Kidney (tissue), 14 donors: ENCODE results near the gene PCA3. TPM values are rescaled to one million over a fixed set of nuclear protein-coding genes. Genes with fewer than 3 reads are reported as not detected.

Experiments
- DNase-seq, 5 donors: peaks; one replicate each; pipeline ENCODE4 v3.0.0-alpha.2; 2013 to 2020
- FAIRE-seq: peaks from 2 replicates; lab custom pipeline; 2012; peaks lifted over from hg19 to GRCh38; lab: Jason Lieb, UNC
- H3K27ac ChIP-seq, 2 donors: one replicate each; pipeline ENCODE4 v1.7.0; 2013; ENCODE audit warnings: low read depth in 2 of 2, low read length in 2 of 2, inconsistent platforms in 1 of 2
- H3K27me3 ChIP-seq: one replicate; pipeline ENCODE4 v1.7.1; 2013; ENCODE audit warnings: low read length, inconsistent platforms; ENCODE audit not compliant: control insufficient read depth, insufficient read depth
- H3K36me3 ChIP-seq, 3 donors: one replicate each; pipeline versions ENCODE4 v1.7.0 to v1.7.1; 2013; ENCODE audit warnings: low read length in 3 of 3, control low read depth in 1 of 3, inconsistent platforms in 1 of 3; ENCODE audit not compliant: insufficient read depth in 3 of 3, control insufficient read depth in 2 of 3
- H3K4me1 ChIP-seq, 3 donors: one replicate each; pipeline versions ENCODE4 v1.7.0 to v1.7.1; 2013; ENCODE audit warnings: low read length in 3 of 3, inconsistent platforms in 1 of 3, low read depth in 1 of 3; ENCODE audit not compliant: control insufficient read depth in 2 of 3, insufficient read depth in 2 of 3
- H3K4me3 ChIP-seq, 3 donors: one replicate each; pipeline versions ENCODE4 v1.7.0 to v1.8.1; 2013; ENCODE audit warnings: low read length in 3 of 3, control low read depth in 1 of 3, inconsistent platforms in 1 of 3
- H3K9ac ChIP-seq, 3 donors: one replicate each; pipeline versions ENCODE4 v1.7.0 to v1.7.1; 2013; ENCODE audit warnings: low read length in 3 of 3, control low read depth in 1 of 3, inconsistent platforms in 1 of 3
- H3K9me3 ChIP-seq, 3 donors: one replicate each; pipeline versions ENCODE4 v1.7.0 to v1.7.1; 2013; ENCODE audit warnings: low read length in 3 of 3, control low read depth in 1 of 3, inconsistent platforms in 1 of 3; ENCODE audit not compliant: control insufficient read depth in 2 of 3, insufficient read depth in 1 of 3
- CTCF ChIP-seq: IDR thresholded peaks from 3 replicates; pipeline ENCODE4 v1.5.1; 2012; ENCODE audit warnings: mild to moderate bottlenecking, moderate library complexity, borderline replicate concordance; ENCODE audit not compliant: insufficient read depth; ENCODE audit errors: extremely low read depth
- intact Hi-C: fragments of 100-400 bp; cut with DNase I; formaldehyde crosslinking; loops from one replicate; pipeline ENCODE4 v1.11.1; 2022
- polyA plus RNA-seq: library from polyadenylated mRNA; stranded (reverse); fragments of 350-450 nt; fragmentation: Illumina TruSeq; extraction: RNeasy Lipid Tissue Mini Kit (QIAGEN cat#74804); gene quantifications from one replicate; pipeline ENCODE4 v1.2.3, GENCODE V29; 2014; ENCODE audit warnings: low read depth, low replicate concordance; ENCODE audit not compliant: insufficient read depth
- total RNA-seq: library from RNA; stranded (reverse); fragmentation: NEBNext Ultra II Directional; extraction: Animal tissue kit (Norgen Biotek cat#: 25700); gene quantifications from one replicate; pipeline ENCODE4 v1.2.1, GENCODE V29; 2021
- donor health status: control.
- donor health status: control.
- donor health status: control.
- donor health status: control.
- donor health status: control.
- donor health status: DM: yes; HTN: yes; CAD: no.
- donor health status: Normal renal cell carcinoma (clear cell type).

Gene PCA3
- total and polyA plus RNA-seq, 2 donors from 2014 or later: 0.11 TPM; not detected in 1

- Histone ChIP-seq H3K27ac (no peak overlapping the region), H3K27me3 (no peaks in the 10 kb centered on the region), H3K4me3 (no peak overlapping the region), H3K9me3 (no peaks in the 10 kb centered on the region), H3K9ac (no peak overlapping the region), H3K4me1 (no peaks in the 10 kb centered on the region), H3K36me3 (no peaks in the 10 kb centered on the region)
- intact Hi-C loops: no loop called here
- FAIRE-seq (no peak), DNase-seq (no peak)
- no peak for TF ChIP-seq CTCF
Observed at GRCh38 chr9:76743931-76744330, 20.3 kb upstream of the PCA3 start.

- intact Hi-C loops: no loop called here
- H3K4me3 ChIP-seq: no peak overlapping the region
Observed at GRCh38 chr9:76744336-76744735, 19.9 kb upstream of the PCA3 start.

GRCh38 chr9:76751001-76751400 is 13.2 kb upstream of the PCA3 start:
- Histone ChIP-seq H3K9me3 (no peaks in the 10 kb centered on the region), H3K36me3 (no peaks in the 10 kb centered on the region), H3K4me3 (no peak overlapping the region), H3K27ac (no peak overlapping the region), H3K9ac (no peak overlapping the region), H3K27me3 (no peaks in the 10 kb centered on the region), H3K4me1 (no peaks in the 10 kb centered on the region)
- DNase-seq: peak in 1 of 5 donors; percentile 19
- intact Hi-C loops: no loop called here
- no peak for FAIRE-seq
- TF ChIP-seq CTCF: no peak

More at GRCh38 chr9:76744336-76744735, 19.9 kb upstream of the PCA3 start:
- no peak for TF ChIP-seq CTCF
- Histone ChIP-seq H3K36me3 (no peaks in the 10 kb centered on the region), H3K9me3 (no peaks in the 10 kb centered on the region), H3K27me3 (no peaks in the 10 kb centered on the region), H3K27ac (no peak overlapping the region), H3K9ac (no peak overlapping the region), H3K4me1 (no peaks in the 10 kb centered on the region)
- DNase-seq: no peak
- FAIRE-seq: no peak

- Histone ChIP-seq H3K36me3 (no peaks in the 10 kb centered on the region), H3K9me3 (no peaks in the 10 kb centered on the region), H3K27me3 (no peaks in the 10 kb centered on the region), H3K4me1 (peaks cover 0 to 4% (median 3%) of the 10 kb centered on the region in 3 donors), H3K4me3 (no peak overlapping the region), H3K27ac (no peak overlapping the region), H3K9ac (no peak overlapping the region)
- DNase-seq (peak in 2 of 5 donors; percentile 22 to 77), FAIRE-seq (no peak)
- no peak for TF ChIP-seq CTCF
- intact Hi-C loops: no loop called here
Observed at GRCh38 chr9:76756268-76756640, 8.0 kb upstream of the PCA3 start.
